HEK293 (cell line): ENCODE measurements around the gene GRID2.
"Not testable (repeated sequence)": the region's sequence is repeated elsewhere in the genome, so short reads cannot be mapped to it uniquely, and the experiment has no call there.

Source experiments
- MYNN ChIP-seq: fragments of 450-650 bp; formaldehyde crosslinking; IDR thresholded peaks from 2 replicates; pipeline ENCODE4 v1.5.1; 2016; ENCODE audit warnings: missing biosample characterization, missing genetic modification characterization, borderline replicate concordance
- TF ChIP-seq, protein P1 (sequence below): fragments of 450-650 bp; formaldehyde crosslinking; IDR thresholded peaks from 2 replicates; pipeline ENCODE4 v1.5.1; 2016; ENCODE audit warnings: missing biosample characterization, missing genetic modification characterization
- TF ChIP-seq, protein P2 (sequence below): fragments of 450-650 bp; formaldehyde crosslinking; IDR thresholded peaks from 2 replicates; pipeline ENCODE4 v1.5.1; 2016; ENCODE audit warnings: missing biosample characterization, missing genetic modification characterization, low read depth
- TF ChIP-seq, protein P3 (sequence below): fragments of 450-650 bp; formaldehyde crosslinking; IDR thresholded peaks from 2 replicates; pipeline ENCODE4 v1.5.1; 2016; ENCODE audit warnings: missing biosample characterization, missing genetic modification characterization, borderline replicate concordance

DNA sequence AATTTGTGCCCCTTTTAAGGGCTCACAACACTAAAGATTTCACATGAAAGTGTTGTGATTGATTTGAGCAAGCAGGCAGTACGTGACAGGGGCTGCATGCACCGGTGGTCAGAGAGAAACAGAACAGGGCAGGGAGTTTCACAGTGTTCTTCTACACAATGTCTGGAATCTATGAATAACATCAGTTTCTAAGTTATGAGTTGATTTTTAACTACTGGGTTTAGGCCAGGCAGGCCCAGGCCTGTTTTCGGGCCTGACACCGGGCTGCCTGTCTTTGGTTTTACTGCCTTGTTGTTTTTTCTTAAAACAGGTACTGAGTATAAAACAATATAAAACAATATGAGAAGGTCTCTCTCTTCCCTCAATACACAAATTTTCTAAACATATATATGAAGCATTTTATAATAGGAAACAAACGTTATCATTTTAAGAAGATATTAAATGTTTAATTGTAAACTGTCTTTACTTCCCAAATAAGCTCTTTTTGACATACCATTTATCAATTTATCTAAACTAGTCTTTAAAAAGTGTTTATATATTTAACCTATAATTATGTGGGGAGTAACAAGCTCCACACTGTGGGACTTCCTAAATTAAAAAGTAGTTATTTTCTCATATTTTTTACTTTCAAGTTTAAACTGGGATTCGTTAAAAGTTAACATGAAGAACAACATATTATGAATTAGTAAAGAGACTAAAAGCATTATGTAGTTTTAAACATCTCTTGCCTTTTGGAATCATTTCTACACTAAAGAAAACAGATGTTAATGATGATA lies 997.2 kb downstream of the GRID2 start:
- TF ChIP-seq MYNN = not testable (repeated sequence)
- TF ChIP-seq, protein P1, sequence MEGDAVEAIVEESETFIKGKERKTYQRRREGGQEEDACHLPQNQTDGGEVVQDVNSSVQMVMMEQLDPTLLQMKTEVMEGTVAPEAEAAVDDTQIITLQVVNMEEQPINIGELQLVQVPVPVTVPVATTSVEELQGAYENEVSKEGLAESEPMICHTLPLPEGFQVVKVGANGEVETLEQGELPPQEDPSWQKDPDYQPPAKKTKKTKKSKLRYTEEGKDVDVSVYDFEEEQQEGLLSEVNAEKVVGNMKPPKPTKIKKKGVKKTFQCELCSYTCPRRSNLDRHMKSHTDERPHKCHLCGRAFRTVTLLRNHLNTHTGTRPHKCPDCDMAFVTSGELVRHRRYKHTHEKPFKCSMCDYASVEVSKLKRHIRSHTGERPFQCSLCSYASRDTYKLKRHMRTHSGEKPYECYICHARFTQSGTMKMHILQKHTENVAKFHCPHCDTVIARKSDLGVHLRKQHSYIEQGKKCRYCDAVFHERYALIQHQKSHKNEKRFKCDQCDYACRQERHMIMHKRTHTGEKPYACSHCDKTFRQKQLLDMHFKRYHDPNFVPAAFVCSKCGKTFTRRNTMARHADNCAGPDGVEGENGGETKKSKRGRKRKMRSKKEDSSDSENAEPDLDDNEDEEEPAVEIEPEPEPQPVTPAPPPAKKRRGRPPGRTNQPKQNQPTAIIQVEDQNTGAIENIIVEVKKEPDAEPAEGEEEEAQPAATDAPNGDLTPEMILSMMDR (tag by site-specific recombination) = not testable (repeated sequence)
- TF ChIP-seq, protein P2, sequence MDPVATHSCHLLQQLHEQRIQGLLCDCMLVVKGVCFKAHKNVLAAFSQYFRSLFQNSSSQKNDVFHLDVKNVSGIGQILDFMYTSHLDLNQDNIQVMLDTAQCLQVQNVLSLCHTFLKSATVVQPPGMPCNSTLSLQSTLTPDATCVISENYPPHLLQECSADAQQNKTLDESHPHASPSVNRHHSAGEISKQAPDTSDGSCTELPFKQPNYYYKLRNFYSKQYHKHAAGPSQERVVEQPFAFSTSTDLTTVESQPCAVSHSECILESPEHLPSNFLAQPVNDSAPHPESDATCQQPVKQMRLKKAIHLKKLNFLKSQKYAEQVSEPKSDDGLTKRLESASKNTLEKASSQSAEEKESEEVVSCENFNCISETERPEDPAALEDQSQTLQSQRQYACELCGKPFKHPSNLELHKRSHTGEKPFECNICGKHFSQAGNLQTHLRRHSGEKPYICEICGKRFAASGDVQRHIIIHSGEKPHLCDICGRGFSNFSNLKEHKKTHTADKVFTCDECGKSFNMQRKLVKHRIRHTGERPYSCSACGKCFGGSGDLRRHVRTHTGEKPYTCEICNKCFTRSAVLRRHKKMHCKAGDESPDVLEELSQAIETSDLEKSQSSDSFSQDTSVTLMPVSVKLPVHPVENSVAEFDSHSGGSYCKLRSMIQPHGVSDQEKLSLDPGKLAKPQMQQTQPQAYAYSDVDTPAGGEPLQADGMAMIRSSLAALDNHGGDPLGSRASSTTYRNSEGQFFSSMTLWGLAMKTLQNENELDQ = not testable (repeated sequence)
- TF ChIP-seq, protein P3, sequence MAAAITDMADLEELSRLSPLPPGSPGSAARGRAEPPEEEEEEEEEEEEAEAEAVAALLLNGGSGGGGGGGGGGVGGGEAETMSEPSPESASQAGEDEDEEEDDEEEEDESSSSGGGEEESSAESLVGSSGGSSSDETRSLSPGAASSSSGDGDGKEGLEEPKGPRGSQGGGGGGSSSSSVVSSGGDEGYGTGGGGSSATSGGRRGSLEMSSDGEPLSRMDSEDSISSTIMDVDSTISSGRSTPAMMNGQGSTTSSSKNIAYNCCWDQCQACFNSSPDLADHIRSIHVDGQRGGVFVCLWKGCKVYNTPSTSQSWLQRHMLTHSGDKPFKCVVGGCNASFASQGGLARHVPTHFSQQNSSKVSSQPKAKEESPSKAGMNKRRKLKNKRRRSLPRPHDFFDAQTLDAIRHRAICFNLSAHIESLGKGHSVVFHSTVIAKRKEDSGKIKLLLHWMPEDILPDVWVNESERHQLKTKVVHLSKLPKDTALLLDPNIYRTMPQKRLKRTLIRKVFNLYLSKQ (tag by site-specific recombination) = not testable (repeated sequence)
